Keratinocyte (primary cell): ENCODE data around the gene PRDX6. TPM values are rescaled to one million over a fixed set of nuclear protein-coding genes. Genes with fewer than 3 reads are reported as not detected.

Source experiments
- DNase-seq: peaks from one replicate; pipeline ENCODE4 v3.0.0-alpha.2; 2011; ENCODE audit warnings: low read depth, missing footprints, low spot score
- FAIRE-seq: peaks from 2 replicates; lab custom pipeline; 2011; peaks lifted over from hg19 to GRCh38; lab: Jason Lieb, UNC
- H2AFZ ChIP-seq: 2 replicates; pipeline ENCODE4 v1.6.0; 2012; ENCODE audit warnings: low read length, control low read depth, inconsistent platforms; ENCODE audit not compliant: control insufficient read depth
- H3K27ac ChIP-seq: 2 replicates; pipeline ENCODE4 v1.5.1; 2011; ENCODE audit warnings: low read length; ENCODE audit not compliant: control insufficient read depth, insufficient read depth
- H3K27me3 ChIP-seq: 3 replicates; pipeline ENCODE4 v1.6.0; 2011; ENCODE audit warnings: low read length; ENCODE audit not compliant: control insufficient read depth, insufficient read depth; ENCODE audit errors: extremely low read depth
- H3K36me3 ChIP-seq, 2 experiments: 2 replicates in 1 of 2; 3 replicates in 1 of 2; pipeline ENCODE4 v1.5.1; 2011; ENCODE audit warnings: low read length in 2 of 2, mild to moderate bottlenecking in 1 of 2; ENCODE audit not compliant: control insufficient read depth in 2 of 2, insufficient read depth in 2 of 2; ENCODE audit errors: extremely low read depth in 1 of 2
- H3K4me1 ChIP-seq: 3 replicates; pipeline ENCODE4 v1.5.1; 2011; ENCODE audit warnings: low read length; ENCODE audit not compliant: control insufficient read depth, insufficient read depth; ENCODE audit errors: extremely low read depth
- H3K4me2 ChIP-seq: 3 replicates; pipeline ENCODE4 v1.6.0; 2011; ENCODE audit warnings: low read depth, low read length; ENCODE audit not compliant: control insufficient read depth, insufficient read depth; ENCODE audit errors: extremely low read depth
- H3K4me3 ChIP-seq, 3 experiments: fragments of 200-600 bp in 1 of 3; sonication (generic) in 1 of 3; 2 replicates in 2 of 3; 3 replicates in 1 of 3; pipeline ENCODE4 v1.5.1; 2011 to 2016; ENCODE audit warnings: low read length in 3 of 3, mild to moderate bottlenecking in 3 of 3, control low read depth in 2 of 3, inconsistent platforms in 1 of 3, low read depth in 1 of 3, mixed read lengths in 1 of 3, mixed run types in 1 of 3, moderate library complexity in 1 of 3; ENCODE audit not compliant: control insufficient read depth in 2 of 3, insufficient read depth in 2 of 3; ENCODE audit errors: extremely low read depth in 1 of 3
- H3K79me2 ChIP-seq: 2 replicates; pipeline ENCODE4 v1.6.0; 2012; ENCODE audit warnings: low read length; ENCODE audit not compliant: control insufficient read depth, insufficient read depth
- H3K9ac ChIP-seq: 3 replicates; pipeline ENCODE4 v1.6.0; 2011; ENCODE audit warnings: low read length; ENCODE audit not compliant: control insufficient read depth, insufficient read depth; ENCODE audit errors: extremely low read depth
- H3K9me1 ChIP-seq: 3 replicates; pipeline ENCODE4 v1.6.0; 2011; ENCODE audit warnings: low read length; ENCODE audit not compliant: control insufficient read depth, insufficient read depth; ENCODE audit errors: extremely low read depth
- H3K9me3 ChIP-seq: 2 replicates; pipeline ENCODE4 v1.5.1; 2012; ENCODE audit warnings: low read depth, low read length; ENCODE audit not compliant: control insufficient read depth
- H4K20me1 ChIP-seq: 3 replicates; pipeline ENCODE4 v1.6.0; 2011; ENCODE audit warnings: low read length; ENCODE audit not compliant: control insufficient read depth, insufficient read depth; ENCODE audit errors: extremely low read depth
- CTCF ChIP-seq, 3 experiments: IDR thresholded peaks in 1 of 3; conservative IDR thresholded peaks in 1 of 3; optimal IDR thresholded peaks in 1 of 3; 2 replicates in 2 of 3; 3 replicates in 1 of 3; pipeline versions ENCODE3 to v1.5.1; 2011; ENCODE audit warnings: low read length in 3 of 3, mild to moderate bottlenecking in 3 of 3, moderate library complexity in 2 of 3, control low read depth in 1 of 3, inconsistent platforms in 1 of 3; ENCODE audit not compliant: insufficient read depth in 2 of 3; ENCODE audit errors: extremely low read depth in 1 of 3
- EZH2 ChIP-seq: IDR thresholded peaks from one replicate; pipeline ENCODE4 v1.6.1; 2012; ENCODE audit warnings: inconsistent platforms, mild to moderate bottlenecking, low read length, moderate library complexity
- dilution Hi-C: fragments of 300-500 bp; cut with MboI; formaldehyde crosslinking; loops from one replicate; pipeline ENCODE4 v1.7.0; 2020; ENCODE audit warnings: low sequenced_read_pairs; ENCODE audit not compliant: extremely low pct_ligation_motif_present
- polyA plus RNA-seq, 5 experiments: library from polyadenylated mRNA; depleted of rRNA in 3 of 5; stranded (reverse) in 3 of 5; stranded (forward) in 1 of 5; unstranded in 1 of 5; fragments of >200 nt; gene quantifications; 1 replicate in 1 of 5; 2 replicates in 3 of 5; 3 replicates in 1 of 5; pipeline versions ENCODE4 v1.2.1 to v1.2.3, GENCODE V29; 2011 to 2012; ENCODE audit warnings: missing spikeins in 2 of 5, low read depth in 1 of 5, low replicate concordance in 1 of 5

Gene PRDX6
- polyA plus RNA-seq, 1 donor (not counting 4 experiments of a cell fraction or from before 2014, with no cell fraction given): 248 TPM

GRCh38 chr1:173470608-173471007 is 6.5 kb upstream of the PRDX6 start:
- no peaks in the 10 kb centered on the region for H4K20me1 ChIP-seq
- H3K27ac ChIP-seq: no peak overlapping the region
- DNase-seq: no peak
- TF ChIP-seq EZH2 (no peak), CTCF (optimal IDR thresholded peaks at IDR 0.05 in 1 of 3, IDR thresholded peaks at IDR 0.05 in 1 of 3, conservative IDR thresholded peaks at IDR 0.05 in 1 of 3; ENCODE audit: extremely low read depth in 1 of 3, insufficient read depth in 2 of 3, low read length in 3 of 3) (no peak)
- no peak overlapping the region for H3K9ac ChIP-seq
- dilution Hi-C loops: no loop called here
- no peak overlapping the region for H3K4me2 ChIP-seq
- no peaks in the 10 kb centered on the region for H3K79me2 ChIP-seq
- peaks cover 5% of the 10 kb centered on the region for H3K9me3 ChIP-seq
- H2AFZ ChIP-seq: no peak overlapping the region
- H3K4me3 ChIP-seq: no peak overlapping the region
- FAIRE-seq: no peak
- no peaks in the 10 kb centered on the region for H3K27me3 ChIP-seq
- no peaks in the 10 kb centered on the region for H3K9me1 ChIP-seq
- no peaks in the 10 kb centered on the region for H3K36me3 ChIP-seq
- H3K4me1 ChIP-seq: peaks cover 16% of the 10 kb centered on the region

DNA sequence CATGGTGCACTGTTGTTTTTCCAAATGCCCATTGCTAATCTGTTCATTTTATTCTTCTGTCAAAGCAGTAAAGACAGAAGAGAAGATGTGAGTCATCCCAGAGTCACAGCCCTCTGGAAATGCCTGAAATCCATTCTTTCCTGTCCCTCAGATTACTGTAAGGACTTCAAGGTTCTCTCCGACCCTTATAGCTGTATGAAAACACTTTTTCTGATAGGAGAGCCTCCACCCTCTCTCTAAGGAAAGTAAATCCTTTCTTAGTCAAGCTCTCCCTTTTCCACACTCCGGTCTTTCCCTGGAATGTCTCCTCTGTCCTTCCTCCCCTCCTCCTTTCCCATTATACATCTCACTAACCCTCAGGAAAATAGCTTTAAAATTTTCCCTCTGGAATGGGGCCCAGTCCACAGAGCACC is 3.5 kb upstream of the PRDX6 start:
- Histone ChIP-seq H4K20me1 (no peaks in the 10 kb centered on the region), H3K27me3 (no peaks in the 10 kb centered on the region), H3K4me1 (peaks cover 28% of the 10 kb centered on the region), H3K9me3 (peaks cover 5% of the 10 kb centered on the region), H3K4me3 (no peak overlapping the region), H3K36me3 (no peaks in the 10 kb centered on the region), H3K27ac (peak overlapping the region; percentile 34), H3K79me2 (peaks cover 14% of the 10 kb centered on the region), H3K4me2 (peak overlapping the region; percentile 26), H3K9me1 (no peaks in the 10 kb centered on the region), H2AFZ (peak overlapping the region; percentile 52), H3K9ac (no peak overlapping the region)
- dilution Hi-C loops: no loop called here
- DNase-seq (no peak), FAIRE-seq (no peak)
- TF ChIP-seq EZH2 (no peak), CTCF (optimal IDR thresholded peaks at IDR 0.05 in 1 of 3, IDR thresholded peaks at IDR 0.05 in 1 of 3, conservative IDR thresholded peaks at IDR 0.05 in 1 of 3; ENCODE audit: extremely low read depth in 1 of 3, insufficient read depth in 2 of 3, low read length in 3 of 3) (no peak)
